Measurements from ENCODE around the gene CDC42. TPM values are rescaled to one million over a fixed set of nuclear protein-coding genes. Genes with fewer than 3 reads are reported as not detected.

CDC42 gene
- total and polyA plus RNA-seq, 9 of the 15 experiments (the other 6 are each of a cell fraction or from before 2014, with no cell fraction given) = 186 to 398 (median 325) TPM

- TF ChIP-seq AFF1 (IDR thresholded peaks at IDR 0.05; ENCODE audit: low read depth in 1 of 2, partially characterized antibody in 2 of 2) (no peak), SETDB1 (IDR thresholded peaks at IDR 0.05; ENCODE audit: low read length) (no peak), MEF2A (IDR thresholded peaks at IDR 0.05; ENCODE audit: control insufficient read depth, low read depth, low read length) (no peak), RBM22 (IDR thresholded peaks at IDR 0.05; ENCODE audit: low read depth, low read length, poor library complexity, severe bottlenecking) (no peak), SNAPC5 (CRISPR knock-in tag; IDR thresholded peaks at IDR 0.05) (no peak), CHCHD3 (CRISPR knock-in tag; IDR thresholded peaks at IDR 0.05) (no peak)
Observed at GRCh38 chr1:22064751-22065402, 12.4 kb downstream of the CDC42 start (continued).
